HG03135 (cell line): Measurements from ENCODE around the gene CDC34.

Experiments
- ATAC-seq: cut with Tn5 transposase; IDR thresholded peaks from one replicate; pipeline ENCODE4 v1.9.1; 2021; ENCODE audit warnings: mild to moderate bottlenecking, moderate library complexity; ENCODE audit not compliant: unreplicated experiment

Gene CDC34

GRCh38 chr19:585551-586110 lies 54.1 kb downstream of the CDC34 start:
- ATAC-seq: no peak

- no peak for ATAC-seq
Observed at GRCh38 chr19:588093-588740, 56.7 kb downstream of the CDC34 start.

GRCh38 chr19:588741-589692 lies 57.5 kb downstream of the CDC34 start:
- no peak for ATAC-seq

- ATAC-seq: no peak
Observed at GRCh38 chr19:589693-590395, 58.3 kb downstream of the CDC34 start, which contains the start of gene HCN2. Gene HCN2, plus strand, starts transcription at chr19:589881. Its CDS starts 65 bp downstream, at chr19:589946.

GRCh38 chr19:590396-590745 lies 58.8 kb downstream of the CDC34 start:
- ATAC-seq: no peak

- no peak for ATAC-seq
Observed at GRCh38 chr19:590750-591098, 59.2 kb downstream of the CDC34 start.

- no peak for ATAC-seq
Observed at GRCh38 chr19:591099-591958, 59.8 kb downstream of the CDC34 start.
